ENCODE results near the gene NFKBIL1. TPM values are rescaled to one million over a fixed set of nuclear protein-coding genes. Genes with fewer than 3 reads are reported as not detected.
"Not testable (repeated sequence)": the region's sequence is repeated elsewhere in the genome, so short reads cannot be mapped to it uniquely, and the experiment has no call there.

NFKBIL1 gene
- total and polyA plus RNA-seq, 2 experiments from 2014 or later, result 25.0 to 28.9 TPM

GRCh38 chr6:31587791-31588777, 40.7 kb downstream of the NFKBIL1 start:
- H3K4me2 ChIP-seq, result no peak overlapping the region
- H3K27ac ChIP-seq, result no peak overlapping the region
- H3K79me2 ChIP-seq, result no peaks in the 10 kb centered on the region
- H4K20me1 ChIP-seq (ENCODE audit: insufficient read depth, poor library complexity, severe bottlenecking), result no peaks in the 10 kb centered on the region
- H3K4me1 ChIP-seq (ENCODE audit: insufficient read depth), result no peaks in the 10 kb centered on the region
- TF ChIP-seq EZH2phosphoT487 (IDR thresholded peaks at IDR 0.05; ENCODE audit: low read depth, severe bottlenecking, unreplicated experiment) (no peak), EZH2 (IDR thresholded peaks at IDR 0.05; ENCODE audit: borderline replicate concordance) (no peak), CTCF (IDR thresholded peaks at IDR 0.05; ENCODE audit: poor library complexity) (no peak)
- no peak overlapping the region for H2AFZ ChIP-seq
- no peak overlapping the region for H3K4me3 ChIP-seq
- no peaks in the 10 kb centered on the region for H3K9me2 ChIP-seq (replicated peaks; ENCODE audit: insufficient read depth)
- DNase-seq (ENCODE audit: low spot score), result no peak
- H3K27me3 ChIP-seq, result no peaks in the 10 kb centered on the region
- no peaks in the 10 kb centered on the region for H3K36me3 ChIP-seq (replicated peaks; ENCODE audit: insufficient read depth, low read depth)
- H3K9me3 ChIP-seq (ENCODE audit: low read depth), result no peaks in the 10 kb centered on the region
- 80% methylated on average over 12 of the region's 12 CpGs for WGBS (ENCODE audit: low lambda C conversion rate, missing lambda C conversion rate)

- no peaks in the 10 kb centered on the region for H3K4me1 ChIP-seq (ENCODE audit: insufficient read depth)
- H3K27me3 ChIP-seq, result no peaks in the 10 kb centered on the region
- no peak overlapping the region for H3K4me3 ChIP-seq
- H3K27ac ChIP-seq, result no peak overlapping the region
- DNase-seq (ENCODE audit: low spot score), result no peak
- no peaks in the 10 kb centered on the region for H3K9me2 ChIP-seq (replicated peaks; ENCODE audit: insufficient read depth)
- no peak overlapping the region for H3K4me2 ChIP-seq
- no peaks in the 10 kb centered on the region for H3K9me3 ChIP-seq (ENCODE audit: low read depth)
- 64% methylated on average over 9 of the region's 9 CpGs for WGBS (ENCODE audit: low lambda C conversion rate, missing lambda C conversion rate)
- H2AFZ ChIP-seq, result no peak overlapping the region
- H4K20me1 ChIP-seq (ENCODE audit: insufficient read depth, poor library complexity, severe bottlenecking), result no peaks in the 10 kb centered on the region
- H3K36me3 ChIP-seq (replicated peaks; ENCODE audit: insufficient read depth, low read depth), result no peaks in the 10 kb centered on the region
- H3K79me2 ChIP-seq, result no peaks in the 10 kb centered on the region
- TF ChIP-seq EZH2 (IDR thresholded peaks at IDR 0.05; ENCODE audit: borderline replicate concordance) (no peak), CTCF (IDR thresholded peaks at IDR 0.05; ENCODE audit: poor library complexity) (no peak), EZH2phosphoT487 (IDR thresholded peaks at IDR 0.05; ENCODE audit: low read depth, severe bottlenecking, unreplicated experiment) (no peak)
Measured at GRCh38 chr6:31588871-31589650, 41.7 kb downstream of the NFKBIL1 start.

DNA sequence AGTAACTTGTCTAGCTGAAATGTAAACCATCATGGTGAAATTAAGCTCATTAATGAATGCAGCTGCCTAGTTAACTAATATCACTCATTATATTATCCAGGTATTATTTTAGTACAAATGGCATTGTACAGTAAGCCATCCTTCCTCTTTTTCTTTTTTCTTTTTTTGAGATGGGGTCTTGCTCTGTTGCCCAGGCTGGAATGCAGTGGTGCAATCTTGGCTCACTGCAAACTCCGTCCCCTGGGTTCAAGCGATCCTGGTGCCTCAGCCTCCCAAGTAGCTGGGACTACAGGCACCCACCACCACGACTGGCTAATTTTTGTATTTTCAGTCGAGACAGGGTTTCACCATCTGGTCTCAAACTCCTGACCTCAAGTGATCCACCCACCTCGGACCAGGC, 43.3 kb downstream of the NFKBIL1 start:
- WGBS (ENCODE audit: low lambda C conversion rate, missing lambda C conversion rate), result 86% methylated on average over 5 of the region's 5 CpGs
- not testable (repeated sequence) for H4K20me1 ChIP-seq (ENCODE audit: insufficient read depth, poor library complexity, severe bottlenecking)

DNA sequence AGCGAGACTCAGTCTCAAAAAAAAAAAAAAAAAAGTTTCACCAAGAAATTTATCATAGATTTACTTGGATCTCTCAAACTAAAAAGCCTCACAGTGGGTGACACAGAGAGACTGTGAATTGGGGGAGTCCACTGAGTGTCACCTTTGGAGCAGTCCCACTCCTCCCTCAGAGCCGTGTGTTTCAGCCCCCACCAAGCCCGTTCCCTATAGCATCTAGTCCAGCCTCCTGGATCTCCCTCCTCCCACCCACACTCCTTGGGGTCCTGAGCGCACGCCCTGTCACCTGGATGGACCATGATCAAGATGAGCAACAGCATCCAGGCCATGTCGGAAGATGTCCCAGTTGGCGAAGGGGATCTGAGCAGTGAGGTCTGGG, 45.0 kb downstream of the NFKBIL1 start:
- TF ChIP-seq EZH2phosphoT487 (IDR thresholded peaks at IDR 0.05; ENCODE audit: low read depth, severe bottlenecking, unreplicated experiment) (no peak), EZH2 (IDR thresholded peaks at IDR 0.05; ENCODE audit: borderline replicate concordance) (no peak), CTCF (IDR thresholded peaks at IDR 0.05; ENCODE audit: poor library complexity) (no peak)
- Histone ChIP-seq H3K27ac (no peak overlapping the region), H3K9me2 (replicated peaks; ENCODE audit: insufficient read depth) (no peaks in the 10 kb centered on the region), H3K4me2 (no peak overlapping the region), H3K4me1 (ENCODE audit: insufficient read depth) (no peaks in the 10 kb centered on the region), H4K20me1 (ENCODE audit: insufficient read depth, poor library complexity, severe bottlenecking) (no peaks in the 10 kb centered on the region), H3K9me3 (ENCODE audit: low read depth) (no peaks in the 10 kb centered on the region), H3K4me3 (no peak overlapping the region), H3K79me2 (no peaks in the 10 kb centered on the region), H3K27me3 (no peaks in the 10 kb centered on the region), H3K36me3 (replicated peaks; ENCODE audit: insufficient read depth, low read depth) (no peaks in the 10 kb centered on the region), H2AFZ (no peak overlapping the region)
- WGBS (ENCODE audit: low lambda C conversion rate, missing lambda C conversion rate), result 96% methylated on average over 7 of the region's 7 CpGs
- DNase-seq (ENCODE audit: low spot score), result no peak

More for the DNA sequence above, 43.3 kb downstream of the NFKBIL1 start:
- not testable (repeated sequence) for H2AFZ ChIP-seq; DNase-seq (ENCODE audit: low spot score); H3K27me3 ChIP-seq; H3K4me1 ChIP-seq (ENCODE audit: insufficient read depth); H3K9me3 ChIP-seq (ENCODE audit: low read depth); H3K4me2 ChIP-seq; H3K4me3 ChIP-seq; H3K9me2 ChIP-seq (replicated peaks; ENCODE audit: insufficient read depth); H3K79me2 ChIP-seq; H3K27ac ChIP-seq; H3K36me3 ChIP-seq (replicated peaks; ENCODE audit: insufficient read depth, low read depth)

All from hepatocyte (in vitro differentiated cells).